Loucy (cell line): ENCODE results near the gene RBM20.

Experiments
- H2AFZ ChIP-seq: fragments of 200-600 bp; sonication (generic); 2 replicates; pipeline ENCODE4 v1.6.0; 2016; ENCODE audit warnings: antibody characterized with exemption, mild to moderate bottlenecking, low read length, moderate library complexity
- H3F3A ChIP-seq: fragments of 200-600 bp; 2 replicates; pipeline ENCODE4 v1.6.0; 2016; ENCODE audit warnings: antibody characterized with exemption, low read depth, mild to moderate bottlenecking
- H3K27me3 ChIP-seq: fragments of 200-600 bp; sonication (generic); 2 replicates; pipeline ENCODE4 v1.6.1; 2014; ENCODE audit warnings: low read length, mild to moderate bottlenecking; ENCODE audit not compliant: insufficient read depth, poor library complexity, severe bottlenecking
- H3K36me3 ChIP-seq: fragments of 200-600 bp; sonication (generic); 2 replicates; pipeline ENCODE4 v1.6.1; 2016; ENCODE audit warnings: low read length; ENCODE audit not compliant: insufficient read depth
- H3K4me1 ChIP-seq: fragments of 200-600 bp; sonication (generic); 2 replicates; pipeline ENCODE4 v1.5.1; 2014; ENCODE audit warnings: low read length, mild to moderate bottlenecking; ENCODE audit not compliant: insufficient read depth, poor library complexity, severe bottlenecking
- H3K4me2 ChIP-seq: fragments of 200-600 bp; sonication (generic); 2 replicates; pipeline ENCODE4 v1.6.0; 2014; ENCODE audit warnings: antibody characterized with exemption, low read length, low read depth, mild to moderate bottlenecking; ENCODE audit not compliant: poor library complexity, severe bottlenecking
- H3K4me3 ChIP-seq: fragments of 200-600 bp; sonication (generic); 2 replicates; pipeline ENCODE4 v1.5.1; 2014; ENCODE audit warnings: low read length, mild to moderate bottlenecking, mixed read lengths; ENCODE audit not compliant: poor library complexity, severe bottlenecking
- H3K79me2 ChIP-seq: fragments of 200-600 bp; sonication (generic); 2 replicates; pipeline ENCODE4 v1.6.1; 2014; ENCODE audit warnings: low read length; ENCODE audit not compliant: insufficient read depth
- H3K9ac ChIP-seq: fragments of 200-600 bp; sonication (generic); 2 replicates; pipeline ENCODE4 v1.6.0; 2014; ENCODE audit warnings: mild to moderate bottlenecking, low read depth, low read length, moderate library complexity; ENCODE audit not compliant: poor library complexity, severe bottlenecking
- H3K9me2 ChIP-seq: fragments of 200-600 bp; sonication (generic); replicated peaks from 2 replicates; pipeline ENCODE4 v1.6.1; 2016; ENCODE audit warnings: low read depth, low read length, mixed read lengths
- H3K9me3 ChIP-seq: fragments of 200-600 bp; sonication (generic); 2 replicates; pipeline ENCODE4 v1.6.1; 2014; ENCODE audit warnings: mild to moderate bottlenecking, antibody characterized with exemption, low read length, low read depth; ENCODE audit not compliant: insufficient read depth
- H4K20me1 ChIP-seq: fragments of 200-600 bp; sonication (generic); 2 replicates; pipeline ENCODE4 v1.6.0; 2014; ENCODE audit warnings: antibody characterized with exemption, low read length, mild to moderate bottlenecking; ENCODE audit not compliant: insufficient read depth, poor library complexity, severe bottlenecking
- CTCF ChIP-seq: fragments of 200-600 bp; sonication (generic); conservative IDR thresholded peaks from 2 replicates; pipeline ENCODE4 v1.5.1; 2014; ENCODE audit warnings: mild to moderate bottlenecking, antibody characterized with exemption, low read length
- EZH2phosphoT487 ChIP-seq: fragments of 200-600 bp; IDR thresholded peaks from 2 replicates; pipeline ENCODE4 v1.6.1; 2018; ENCODE audit warnings: antibody characterized with exemption, mild to moderate bottlenecking, moderate library complexity, borderline replicate concordance

Gene RBM20

GRCh38 chr10:110770243-110770642 is 126.1 kb downstream of the RBM20 start:
- Histone ChIP-seq H3K27me3 (no peaks in the 10 kb centered on the region), H3K4me2 (no peak overlapping the region), H2AFZ (no peak overlapping the region), H4K20me1 (no peaks in the 10 kb centered on the region), H3K36me3 (no peaks in the 10 kb centered on the region), H3K9me3 (no peaks in the 10 kb centered on the region), H3K4me3 (no peak overlapping the region), H3K79me2 (no peaks in the 10 kb centered on the region), H3F3A (no peaks in the 10 kb centered on the region), H3K9me2 (no peaks in the 10 kb centered on the region), H3K4me1 (no peaks in the 10 kb centered on the region), H3K9ac (no peak overlapping the region)
- TF ChIP-seq EZH2phosphoT487 = no peak
- TF ChIP-seq CTCF = no peak

- no peaks in the 10 kb centered on the region for H3K27me3 ChIP-seq
- no peaks in the 10 kb centered on the region for H3K9me2 ChIP-seq
- H3K4me2 ChIP-seq = no peak overlapping the region
- no peak for TF ChIP-seq EZH2phosphoT487
- TF ChIP-seq CTCF = no peak
- no peaks in the 10 kb centered on the region for H3K36me3 ChIP-seq
- H3K9ac ChIP-seq = no peak overlapping the region
- H3F3A ChIP-seq = no peaks in the 10 kb centered on the region
- no peaks in the 10 kb centered on the region for H3K79me2 ChIP-seq
- H3K9me3 ChIP-seq = no peaks in the 10 kb centered on the region
- H4K20me1 ChIP-seq = no peaks in the 10 kb centered on the region
- no peak overlapping the region for H2AFZ ChIP-seq
- no peaks in the 10 kb centered on the region for H3K4me1 ChIP-seq
- no peak overlapping the region for H3K4me3 ChIP-seq
These were observed 127.3 kb downstream of the RBM20 start for GRCh38 chr10:110771486-110771885.

GRCh38 chr10:110771991-110772390 is 127.9 kb downstream of the RBM20 start:
- Histone ChIP-seq H2AFZ (no peak overlapping the region), H4K20me1 (no peaks in the 10 kb centered on the region), H3K4me2 (no peak overlapping the region)

More at GRCh38 chr10:110771991-110772390, 127.9 kb downstream of the RBM20 start:
- Histone ChIP-seq H3K4me1 (no peaks in the 10 kb centered on the region), H3K79me2 (no peaks in the 10 kb centered on the region), H3K36me3 (no peaks in the 10 kb centered on the region), H3K9ac (no peak overlapping the region), H3F3A (no peaks in the 10 kb centered on the region), H3K9me3 (no peaks in the 10 kb centered on the region), H3K4me3 (no peak overlapping the region), H3K9me2 (no peaks in the 10 kb centered on the region), H3K27me3 (no peaks in the 10 kb centered on the region)
- TF ChIP-seq EZH2phosphoT487 (no peak), CTCF (no peak)
